Renal cortical epithelial cell (primary cell): ENCODE measurements around the gene IQCB1. TPM values are rescaled to one million over a fixed set of nuclear protein-coding genes. Genes with fewer than 3 reads are reported as not detected.
"Not testable (repeated sequence)": the region's sequence is repeated elsewhere in the genome, so short reads cannot be mapped to it uniquely, and the experiment has no call there.

Experiments used
- DNase-seq: peaks from one replicate; pipeline ENCODE4 v3.0.0-alpha.2; 2011; ENCODE audit warnings: low read depth
- total RNA-seq: library from RNA; depleted of rRNA; stranded (reverse); fragments of >200 nt; gene quantifications from 2 replicates; pipeline ENCODE4 v1.2.3, GENCODE V29; 2014

The IQCB1 gene
- total RNA-seq, 1 donor from 2014 or later: 17.7 TPM

DNA sequence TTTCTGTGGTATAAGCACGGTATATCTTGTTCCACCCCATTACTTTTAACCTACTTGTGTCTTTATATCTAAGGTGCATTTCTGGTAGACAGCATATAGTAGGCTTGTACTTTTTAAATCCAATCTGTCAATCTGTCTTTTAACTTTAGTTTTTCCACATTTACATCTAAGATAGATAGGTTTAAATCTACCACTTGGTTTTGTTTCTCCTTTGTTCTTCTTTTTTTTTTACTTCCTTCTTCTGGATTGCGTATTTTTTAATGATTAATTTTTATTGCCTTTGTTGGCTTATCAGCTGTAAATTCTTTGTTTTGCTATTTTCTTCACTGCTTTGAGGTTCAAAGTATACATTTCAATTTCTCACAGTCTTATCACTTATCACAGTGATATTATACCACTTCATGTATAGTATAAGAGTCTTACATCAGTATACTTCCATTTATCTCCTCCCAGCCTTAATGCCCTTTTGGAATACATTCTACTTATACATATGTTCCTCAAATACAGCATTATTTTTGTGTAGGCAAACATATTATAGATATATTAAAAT, 31.0 kb downstream of the IQCB1 start:
- no peak for DNase-seq

GRCh38 chr3:121800906-121801305, 34.0 kb downstream of the IQCB1 start:
- no peak for DNase-seq

DNA sequence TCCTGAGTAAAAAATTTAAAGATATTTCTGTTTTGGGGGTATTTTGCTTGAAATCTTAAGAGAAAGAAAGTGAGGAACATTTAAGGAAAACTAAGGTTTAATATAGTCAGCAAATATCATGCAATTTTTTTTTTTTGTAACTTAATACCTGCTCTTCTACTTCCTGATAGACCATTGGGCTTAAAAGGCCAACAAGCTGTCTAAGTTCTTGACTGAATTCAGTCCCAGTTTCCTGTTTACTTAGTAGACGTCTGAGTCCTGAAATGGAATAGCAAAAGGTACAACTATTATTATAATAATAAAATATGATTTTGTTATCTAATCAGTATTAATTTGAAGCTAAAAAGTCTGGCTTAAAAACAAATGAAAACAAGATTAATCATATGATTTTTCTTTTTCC, 37.9 kb downstream of the IQCB1 start:
- no peak for DNase-seq

- no peak for DNase-seq
Measured at GRCh38 chr3:121794264-121794983, 40.4 kb downstream of the IQCB1 start.

DNA sequence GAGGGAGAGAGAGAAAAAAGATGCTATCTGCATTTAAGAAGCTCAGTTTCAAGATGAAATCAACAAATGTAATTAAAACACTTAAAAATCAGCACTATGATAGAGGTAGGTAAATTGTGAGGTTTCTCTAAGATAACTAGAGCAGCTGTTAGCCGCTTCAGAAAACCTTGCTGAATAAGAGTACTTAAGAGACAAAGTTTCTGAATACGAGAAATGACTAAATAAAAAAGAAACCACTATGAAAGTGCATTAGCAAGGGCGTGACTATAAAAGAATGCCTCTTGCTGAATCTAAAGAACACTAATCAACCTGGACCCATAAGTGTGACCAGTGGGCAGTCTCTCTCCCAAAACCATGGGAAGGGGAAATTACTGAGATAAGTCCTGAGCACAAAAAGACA, 41.8 kb downstream of the IQCB1 start:
- DNase-seq: no peak

DNA sequence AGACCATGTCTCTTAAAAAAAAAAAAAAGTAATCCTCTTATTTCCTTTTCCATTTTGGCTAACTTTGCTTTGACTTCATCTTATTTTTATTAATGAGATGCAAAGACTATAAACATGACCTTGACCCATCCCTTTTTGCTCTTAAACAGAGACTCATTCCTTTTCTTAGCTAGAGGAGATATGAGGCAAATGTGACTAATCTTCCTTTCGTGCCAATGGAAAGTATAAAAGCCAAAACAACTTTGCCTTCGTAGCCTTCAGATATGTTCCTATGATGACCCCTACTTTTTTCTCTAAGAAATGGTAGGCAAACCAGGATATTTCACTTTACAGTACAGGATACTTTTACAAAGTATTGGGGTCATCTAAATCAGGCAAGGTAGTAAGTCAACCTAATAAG, 48.4 kb downstream of the IQCB1 start:
- no peak for DNase-seq

- DNase-seq: not testable (repeated sequence)
Measured at GRCh38 chr3:121782784-121783183, 52.1 kb downstream of the IQCB1 start.

DNA sequence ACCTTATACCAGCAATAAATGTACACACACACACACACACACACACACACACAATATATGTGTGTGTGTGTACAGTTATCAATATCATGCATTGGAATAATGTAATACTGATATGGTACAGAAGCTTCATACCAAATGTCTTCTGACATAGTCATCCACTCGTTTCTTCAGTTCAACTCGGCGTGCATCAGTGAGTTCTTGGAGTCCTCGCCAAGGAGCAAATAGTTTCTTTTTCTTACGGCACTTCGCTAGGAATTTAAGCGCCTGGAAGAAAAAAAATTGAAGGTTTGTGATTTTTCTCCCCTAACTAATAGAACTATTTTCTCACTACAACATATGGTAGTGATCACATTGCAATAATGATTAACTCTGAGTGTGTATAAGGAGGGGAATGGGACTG, 53.2 kb downstream of the IQCB1 start:
- peak; percentile 51 for DNase-seq

GRCh38 chr3:121775095-121775494, 59.8 kb downstream of the IQCB1 start:
- DNase-seq: not testable (repeated sequence)

- no peak for DNase-seq
Measured at GRCh38 chr3:121769246-121769645, 65.6 kb downstream of the IQCB1 start.

DNA sequence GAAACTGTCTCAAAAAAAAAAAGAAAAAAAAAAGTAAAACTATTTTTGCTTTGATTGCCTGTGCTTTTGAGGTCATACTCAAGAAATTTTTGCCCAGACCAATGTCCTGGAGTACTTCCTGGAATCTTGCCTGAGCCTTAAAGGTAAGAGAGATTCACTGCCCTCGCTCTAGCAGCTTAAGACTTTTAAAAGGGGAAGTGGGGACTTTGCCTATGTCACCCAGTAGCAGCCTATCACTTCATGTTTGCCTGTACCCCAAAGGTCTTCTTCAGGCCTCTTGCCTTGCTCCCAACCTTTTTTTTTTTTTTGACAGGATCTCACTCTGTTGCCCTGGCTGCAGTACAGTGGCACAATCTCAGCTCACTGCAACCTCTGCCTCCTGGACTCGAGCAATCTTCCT, 66.4 kb downstream of the IQCB1 start:
- no peak for DNase-seq

- no peak for DNase-seq
Measured at GRCh38 chr3:121759541-121760202, 75.2 kb downstream of the IQCB1 start.

- DNase-seq: no peak
Measured at GRCh38 chr3:121758727-121759450, 76.0 kb downstream of the IQCB1 start.

GRCh38 chr3:121757812-121758545, 76.9 kb downstream of the IQCB1 start:
- DNase-seq: no peak

DNA sequence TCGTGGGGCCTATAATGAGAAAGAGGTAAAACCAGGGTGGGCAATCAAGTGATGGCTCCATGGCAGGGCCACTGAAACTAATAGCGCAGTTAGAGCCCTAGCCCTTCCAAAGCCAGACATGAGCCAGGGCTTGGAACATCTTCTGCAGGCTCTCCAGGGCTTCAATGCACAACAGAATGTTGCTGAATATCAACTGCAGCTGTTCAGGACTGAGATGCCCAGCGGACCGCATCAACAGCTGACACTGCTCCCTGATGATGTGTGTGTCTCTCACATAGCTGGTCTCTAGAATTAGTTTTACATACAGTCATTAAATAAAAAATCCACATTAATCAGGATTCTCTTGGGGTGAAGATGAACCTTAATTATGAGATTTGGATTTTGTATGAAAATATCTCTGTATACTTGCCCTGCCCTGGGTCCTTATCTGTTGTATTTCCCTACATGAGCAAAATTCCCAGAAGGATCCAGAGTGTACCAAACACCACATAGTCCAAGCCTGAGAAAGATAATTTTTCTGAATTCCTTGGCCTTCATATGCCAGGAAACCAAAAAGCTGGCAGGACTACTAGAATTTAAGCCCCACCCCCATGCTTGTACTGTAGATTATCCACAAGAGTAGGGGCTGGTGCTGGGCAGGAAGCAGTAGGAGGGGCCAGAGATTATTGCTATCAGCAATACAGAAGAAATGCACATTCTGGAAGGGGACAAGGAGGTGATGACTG, 77.6 kb downstream of the IQCB1 start:
- DNase-seq: no peak

DNA sequence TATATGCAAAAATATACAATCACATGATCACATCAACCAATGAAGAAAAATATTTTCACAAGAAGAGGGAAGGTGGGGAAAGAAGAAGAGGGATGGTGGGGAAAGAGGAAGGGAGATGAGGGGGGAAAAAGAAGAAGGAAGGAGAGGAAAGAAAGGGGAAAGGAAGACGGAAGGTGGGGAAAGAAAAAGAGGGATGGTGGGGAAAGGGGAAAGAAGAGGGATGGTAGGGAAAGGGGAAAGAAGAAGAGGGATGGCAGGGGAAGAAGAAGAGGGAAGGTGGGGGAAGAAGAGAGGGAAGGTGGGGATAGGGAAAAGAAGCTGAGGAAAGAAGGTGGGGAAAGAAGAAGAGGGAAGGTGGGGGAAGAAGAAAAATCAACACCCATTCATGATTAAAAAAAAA, 82.1 kb downstream of the IQCB1 start:
- no peak for DNase-seq

DNA sequence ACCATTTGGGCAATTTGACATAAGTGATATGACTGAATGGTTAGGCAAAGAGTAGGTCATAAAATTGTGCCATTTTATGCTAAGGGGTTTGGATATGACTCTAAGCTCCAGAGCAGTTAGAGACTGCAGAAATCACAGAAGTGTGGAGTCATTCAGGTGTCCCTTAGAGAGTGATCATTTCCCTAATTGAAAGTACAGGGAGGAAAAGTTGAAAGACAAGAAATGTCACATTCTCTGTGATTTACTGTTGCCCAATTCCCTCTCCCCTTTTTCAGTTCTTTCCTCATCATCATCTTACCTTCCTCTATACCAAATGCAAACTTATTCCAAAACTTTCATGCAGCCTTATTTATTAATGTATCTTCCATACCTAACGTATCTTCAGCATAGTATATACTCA, 82.6 kb downstream of the IQCB1 start:
- DNase-seq: no peak

DNA sequence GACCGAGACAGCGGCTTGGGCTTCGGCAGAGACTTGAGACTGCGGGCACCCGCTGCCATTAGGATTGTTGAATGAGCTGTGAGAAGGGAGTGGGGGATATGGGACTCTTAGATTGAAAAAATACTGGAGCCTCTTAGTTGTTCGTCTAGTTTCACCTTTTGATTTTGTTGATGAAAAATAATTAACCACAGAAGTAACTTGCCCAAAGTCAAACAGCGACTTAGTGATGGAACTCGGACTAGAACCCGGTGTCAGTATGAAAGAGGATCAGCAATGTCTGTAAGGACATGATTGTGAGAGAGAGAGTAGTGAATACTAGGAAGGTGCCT, 84.8 kb downstream of the IQCB1 start:
- no peak for DNase-seq

- peak; percentile 100 for DNase-seq
Measured at GRCh38 chr3:121749276-121750086, 85.4 kb downstream of the IQCB1 start, which contains the start of gene GOLGB1. Gene GOLGB1, minus strand, starts transcription at chr3:121749741. Its CDS starts 18,770 bp downstream, at chr3:121730971.

DNA sequence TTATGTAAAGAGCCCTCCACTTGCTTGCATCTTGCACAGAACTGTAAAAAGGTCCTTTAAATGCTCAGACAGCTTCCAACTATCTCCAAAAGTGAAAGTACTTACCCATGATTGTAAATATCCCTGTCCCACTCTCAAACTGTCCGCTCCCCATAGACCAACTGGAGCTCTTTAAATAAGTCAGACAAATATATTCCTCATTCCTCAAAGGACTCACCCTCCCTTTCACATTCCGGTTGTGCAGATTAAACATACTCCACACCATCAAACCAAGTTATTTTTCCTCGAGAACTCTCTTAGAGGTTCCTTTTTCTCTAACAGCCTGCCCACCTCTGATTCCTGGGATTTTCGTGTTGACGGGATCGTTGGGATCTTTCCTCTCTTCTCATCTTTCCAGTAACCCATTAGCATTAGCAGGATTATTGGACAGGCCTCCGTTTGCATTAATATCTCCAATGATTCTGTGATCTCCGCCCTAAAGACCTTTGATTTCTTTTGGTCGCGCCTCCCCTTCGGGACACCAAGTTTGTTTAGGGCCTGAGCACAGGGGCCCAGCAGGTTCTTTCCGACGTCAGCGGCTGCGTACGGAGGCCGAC, 86.1 kb downstream of the IQCB1 start:
- peak; percentile 51 for DNase-seq
